HepG2 (cell line): ENCODE data around the gene ZNF20. TPM values are rescaled to one million over a fixed set of nuclear protein-coding genes. Genes with fewer than 3 reads are reported as not detected.

Source experiments
- ARID5B ChIP-seq: IDR thresholded peaks from 2 replicates; pipeline ENCODE4 v1.4.0; 2020; ENCODE audit warnings: mild to moderate bottlenecking, missing genetic modification reagents
- GLMP ChIP-seq: sonication (generic); formaldehyde crosslinking; IDR thresholded peaks from 2 replicates; pipeline ENCODE4 v1.9.0; 2021; ENCODE audit warnings: missing genetic modification reagents, mild to moderate bottlenecking, borderline replicate concordance
- HOXA5 ChIP-seq: sonication (generic); formaldehyde crosslinking; IDR thresholded peaks from 2 replicates; pipeline ENCODE4 v1.4.0; 2020; ENCODE audit warnings: missing genetic modification reagents
- KDM1A ChIP-seq: IDR thresholded peaks from 2 replicates; pipeline ENCODE4 v1.6.1; 2016; ENCODE audit warnings: missing compliant biosample characterization
- KLF16 ChIP-seq, 2 experiments: sonication (generic) in 1 of 2; formaldehyde crosslinking in 1 of 2; IDR thresholded peaks; 2 replicates each; pipeline versions ENCODE4 v1.6.1 to v1.8.0; 2016 to 2023; ENCODE audit warnings: missing genetic modification reagents in 2 of 2, missing compliant biosample characterization in 1 of 2
- MED13 ChIP-seq: sonication (generic); formaldehyde crosslinking; IDR thresholded peaks from 2 replicates; pipeline ENCODE4 v1.5.0; 2020; ENCODE audit warnings: missing genetic modification reagents
- MIXL1 ChIP-seq: IDR thresholded peaks from 2 replicates; pipeline ENCODE4 v1.6.1; 2016
- NFE2L2 ChIP-seq: fragments of 150-350 bp; IDR thresholded peaks from 2 replicates; pipeline ENCODE4 v1.6.1; 2014; ENCODE audit warnings: low read length
- RFXAP ChIP-seq: sonication (generic); formaldehyde crosslinking; IDR thresholded peaks from 2 replicates; pipeline ENCODE4 v1.4.0; 2020; ENCODE audit warnings: missing genetic modification reagents, borderline replicate concordance
- SIN3A ChIP-seq: IDR thresholded peaks from 2 replicates; pipeline ENCODE4 v1.6.1; 2011; ENCODE audit warnings: low read depth, mild to moderate bottlenecking, control low read depth, low read length, borderline replicate concordance
- ZBTB25 ChIP-seq: IDR thresholded peaks from 2 replicates; pipeline ENCODE4 v1.6.1; 2018; ENCODE audit warnings: missing genetic modification reagents
- ZFP90 ChIP-seq: sonication (generic); formaldehyde crosslinking; IDR thresholded peaks from 2 replicates; pipeline ENCODE4 v1.8.0; 2022; ENCODE audit warnings: missing genetic modification reagents, mild to moderate bottlenecking, inconsistent platforms, borderline replicate concordance
- ZNF205 ChIP-seq: IDR thresholded peaks from 2 replicates; pipeline ENCODE4 v1.6.1; 2018; ENCODE audit warnings: missing biosample characterization, missing genetic modification reagents
- ZNF543 ChIP-seq: sonication (generic); formaldehyde crosslinking; IDR thresholded peaks from 2 replicates; pipeline ENCODE4 v1.4.0; 2020; ENCODE audit warnings: mild to moderate bottlenecking, missing genetic modification reagents
- ZNF572 ChIP-seq: sonication (generic); formaldehyde crosslinking; IDR thresholded peaks from 2 replicates; pipeline ENCODE4 v1.5.1; 2020; ENCODE audit warnings: mild to moderate bottlenecking, missing genetic modification reagents
- polyA plus RNA-seq, 8 experiments: library from polyadenylated mRNA; depleted of rRNA in 3 of 8; stranded (reverse) in 7 of 8; unstranded in 1 of 8; fragments of >200 nt; fragmentation: Illumina TruSeq in 4 of 8; extraction: Trizol in 4 of 8; gene quantifications; 2 replicates each; pipeline versions ENCODE4 v1.2.1 to v1.2.3, GENCODE V29; 2011 to 2016; ENCODE audit warnings: low read depth in 4 of 8, missing spikeins in 1 of 8, mixed read lengths in 1 of 8; ENCODE audit not compliant: insufficient read depth in 1 of 8
- total RNA-seq, 5 experiments: library from RNA; depleted of rRNA; stranded (reverse); fragments of >200 nt; fragmentation: Illumina TruSeq; extraction: Trizol; gene quantifications; 2 replicates each; pipeline ENCODE4 v1.2.3, GENCODE V29; 2016; ENCODE audit warnings: low read depth in 1 of 5
- TF ChIP-seq, protein P1 (sequence below), 2 experiments: sonication (generic) in 1 of 2; formaldehyde crosslinking in 1 of 2; IDR thresholded peaks; 2 replicates each; pipeline versions ENCODE4 v1.6.1 to v1.9.0; 2014 to 2022; ENCODE audit warnings: antibody characterized with exemption in 1 of 2, borderline replicate concordance in 1 of 2, inconsistent platforms in 1 of 2, low read depth in 1 of 2, missing genetic modification reagents in 1 of 2

Gene ZNF20
- total and polyA plus RNA-seq, 2 of the 13 experiments (the other 11 are each of a cell fraction or from before 2014, with no cell fraction given): 1.6 to 8.0 TPM

DNA sequence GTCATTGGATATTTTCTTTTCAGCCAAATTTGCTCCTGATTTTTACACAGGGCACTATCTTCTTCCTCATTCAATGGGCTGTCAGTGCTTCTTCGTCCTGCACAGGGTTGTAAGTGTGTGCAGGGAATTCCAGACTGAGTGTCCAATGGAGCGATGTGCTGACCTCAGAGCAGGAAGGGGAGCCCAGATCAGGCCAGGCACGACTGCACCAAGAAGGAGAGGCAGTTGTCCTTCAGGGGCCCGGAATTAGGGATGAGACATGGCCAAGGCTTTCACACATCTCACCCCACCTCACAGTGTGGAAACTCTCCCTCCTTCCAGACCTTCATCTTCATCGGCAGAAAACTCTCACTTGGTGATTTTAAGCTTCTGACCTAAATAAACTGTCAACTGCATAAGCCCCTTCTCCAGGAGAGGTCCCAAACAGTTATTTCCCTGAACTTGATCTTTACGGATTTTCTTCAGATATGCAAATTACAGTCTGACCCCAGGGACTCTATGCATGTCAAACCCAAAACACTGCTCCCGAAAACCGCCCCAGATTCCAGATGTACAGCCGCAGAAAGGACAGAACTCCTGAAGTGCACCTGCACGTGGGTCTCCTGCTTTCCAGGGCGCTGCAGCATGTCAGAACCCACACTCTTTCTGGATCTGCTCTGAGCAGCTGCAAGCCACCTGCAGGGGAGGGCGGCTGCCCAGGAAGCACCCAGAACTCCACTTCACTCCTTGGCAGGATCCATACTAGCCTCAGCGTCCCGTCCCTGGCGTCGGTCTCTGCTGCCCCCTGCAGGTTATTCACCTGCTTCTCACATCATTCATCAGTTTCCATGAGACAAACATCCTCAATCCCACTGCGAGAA is 625 bp upstream of the ZNF20 start (continued):
- TF ChIP-seq, protein P1, sequence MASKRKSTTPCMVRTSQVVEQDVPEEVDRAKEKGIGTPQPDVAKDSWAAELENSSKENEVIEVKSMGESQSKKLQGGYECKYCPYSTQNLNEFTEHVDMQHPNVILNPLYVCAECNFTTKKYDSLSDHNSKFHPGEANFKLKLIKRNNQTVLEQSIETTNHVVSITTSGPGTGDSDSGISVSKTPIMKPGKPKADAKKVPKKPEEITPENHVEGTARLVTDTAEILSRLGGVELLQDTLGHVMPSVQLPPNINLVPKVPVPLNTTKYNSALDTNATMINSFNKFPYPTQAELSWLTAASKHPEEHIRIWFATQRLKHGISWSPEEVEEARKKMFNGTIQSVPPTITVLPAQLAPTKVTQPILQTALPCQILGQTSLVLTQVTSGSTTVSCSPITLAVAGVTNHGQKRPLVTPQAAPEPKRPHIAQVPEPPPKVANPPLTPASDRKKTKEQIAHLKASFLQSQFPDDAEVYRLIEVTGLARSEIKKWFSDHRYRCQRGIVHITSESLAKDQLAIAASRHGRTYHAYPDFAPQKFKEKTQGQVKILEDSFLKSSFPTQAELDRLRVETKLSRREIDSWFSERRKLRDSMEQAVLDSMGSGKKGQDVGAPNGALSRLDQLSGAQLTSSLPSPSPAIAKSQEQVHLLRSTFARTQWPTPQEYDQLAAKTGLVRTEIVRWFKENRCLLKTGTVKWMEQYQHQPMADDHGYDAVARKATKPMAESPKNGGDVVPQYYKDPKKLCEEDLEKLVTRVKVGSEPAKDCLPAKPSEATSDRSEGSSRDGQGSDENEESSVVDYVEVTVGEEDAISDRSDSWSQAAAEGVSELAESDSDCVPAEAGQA (IDR thresholded peaks at IDR 0.05; ENCODE audit: low read depth): no peak
- TF ChIP-seq, protein P1 (CRISPR knock-in tag; IDR thresholded peaks at IDR 0.05; ENCODE audit: borderline replicate concordance): no peak
- TF ChIP-seq GLMP (CRISPR knock-in tag): no peak
- peak; percentile 5; the same call in 1 of the 2 replicates for TF ChIP-seq SIN3A
- TF ChIP-seq KLF16 (CRISPR knock-in tag; IDR thresholded peaks at IDR 0.05): 0 out of 4 replicates have a peak, but pooled peaks of 1 of the 2 experiments have one; percentile 44
- 0 out of 2 replicates have a peak, but pooled peaks have one; percentile 3 for TF ChIP-seq KDM1A (CRISPR knock-in tag)
- 0 out of 2 replicates have a peak, but pooled peaks have one; percentile 0 for TF ChIP-seq ZFP90 (CRISPR knock-in tag)
- TF ChIP-seq ZNF543 (CRISPR knock-in tag): peak; percentile 14; the same call in 1 of the 2 replicates
- TF ChIP-seq MED13 (CRISPR knock-in tag): no peak
- peak; percentile 61; the same call in 1 of the 2 replicates for TF ChIP-seq ZBTB25 (CRISPR knock-in tag)
- TF ChIP-seq HOXA5: no peak
- TF ChIP-seq ZNF205 (CRISPR knock-in tag): peak; percentile 54; the same call in 1 of the 2 replicates
- TF ChIP-seq MIXL1 (CRISPR knock-in tag): 0 out of 2 replicates have a peak, but pooled peaks have one; percentile 37
- no peak for TF ChIP-seq ARID5B (CRISPR knock-in tag)
- TF ChIP-seq RFXAP (CRISPR knock-in tag): no peak
- no peak for TF ChIP-seq ZNF572
- no peak for TF ChIP-seq NFE2L2
